DND-41 (cell line): ENCODE results near the gene NEURL1.

Source experiments
- EZH2 ChIP-seq: IDR thresholded peaks from 3 replicates; pipeline ENCODE4 v1.6.1; 2012; ENCODE audit warnings: borderline replicate concordance, low read depth, mild to moderate bottlenecking, moderate library complexity, low read length, inconsistent platforms; ENCODE audit not compliant: severe bottlenecking
- TF ChIP-seq, protein P1 (sequence below): IDR thresholded peaks from 2 replicates; pipeline ENCODE4 v1.5.1; 2012; ENCODE audit warnings: borderline replicate concordance, low read length, moderate library complexity, mild to moderate bottlenecking; ENCODE audit not compliant: poor library complexity, severe bottlenecking; ENCODE audit errors: extremely low read depth

DNA sequence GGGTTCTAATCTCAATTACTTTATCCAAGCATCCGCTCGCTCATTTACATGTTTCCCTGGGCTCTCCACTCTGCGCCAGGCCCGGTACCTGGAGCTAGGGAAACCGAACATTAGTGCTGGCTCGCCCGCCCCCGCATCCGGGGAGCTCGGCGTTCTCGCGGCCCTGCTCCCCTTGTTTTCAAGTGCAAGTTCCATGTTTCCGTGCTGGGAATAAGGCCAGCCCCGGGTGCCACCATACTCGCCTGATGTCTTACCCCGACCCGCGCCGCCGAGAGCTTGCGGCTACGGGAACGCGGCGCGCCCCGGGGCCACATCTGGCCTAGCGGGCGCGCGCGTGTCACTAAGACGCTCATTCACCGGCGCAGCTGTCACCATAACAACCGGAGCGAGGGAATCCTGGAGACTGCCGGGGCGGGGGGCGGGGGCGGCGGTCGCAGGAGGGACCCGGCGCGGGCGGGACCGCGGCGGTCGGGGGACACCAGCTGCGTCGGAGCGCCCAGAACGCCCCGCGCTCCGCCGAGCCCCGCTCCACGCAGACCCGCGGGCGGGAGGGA, at the start of gene NEURL1:
- TF ChIP-seq, protein P1, sequence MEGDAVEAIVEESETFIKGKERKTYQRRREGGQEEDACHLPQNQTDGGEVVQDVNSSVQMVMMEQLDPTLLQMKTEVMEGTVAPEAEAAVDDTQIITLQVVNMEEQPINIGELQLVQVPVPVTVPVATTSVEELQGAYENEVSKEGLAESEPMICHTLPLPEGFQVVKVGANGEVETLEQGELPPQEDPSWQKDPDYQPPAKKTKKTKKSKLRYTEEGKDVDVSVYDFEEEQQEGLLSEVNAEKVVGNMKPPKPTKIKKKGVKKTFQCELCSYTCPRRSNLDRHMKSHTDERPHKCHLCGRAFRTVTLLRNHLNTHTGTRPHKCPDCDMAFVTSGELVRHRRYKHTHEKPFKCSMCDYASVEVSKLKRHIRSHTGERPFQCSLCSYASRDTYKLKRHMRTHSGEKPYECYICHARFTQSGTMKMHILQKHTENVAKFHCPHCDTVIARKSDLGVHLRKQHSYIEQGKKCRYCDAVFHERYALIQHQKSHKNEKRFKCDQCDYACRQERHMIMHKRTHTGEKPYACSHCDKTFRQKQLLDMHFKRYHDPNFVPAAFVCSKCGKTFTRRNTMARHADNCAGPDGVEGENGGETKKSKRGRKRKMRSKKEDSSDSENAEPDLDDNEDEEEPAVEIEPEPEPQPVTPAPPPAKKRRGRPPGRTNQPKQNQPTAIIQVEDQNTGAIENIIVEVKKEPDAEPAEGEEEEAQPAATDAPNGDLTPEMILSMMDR = no peak
- TF ChIP-seq EZH2 = no peak
